ENCODE results near the gene CSNK1A1L.
"Not testable (repeated sequence)": the region's sequence is repeated elsewhere in the genome, so short reads cannot be mapped to it uniquely, and the experiment has no call there.

CSNK1A1L gene

GRCh38 chr13:37059848-37060192 is 45.6 kb downstream of the CSNK1A1L start:
- no peaks in the 10 kb centered on the region for H3K9me3 ChIP-seq

GRCh38 chr13:37058910-37059847 is 46.3 kb downstream of the CSNK1A1L start, which contains the start of gene SUPT20H:
SUPT20H (minus strand) TSS chr13:37059688; CDS start chr13:37051490, 8,198 bp downstream.
- no peaks in the 10 kb centered on the region for H3K27me3 ChIP-seq
- H3K9me3 ChIP-seq = no peaks in the 10 kb centered on the region
- H3K4me3 ChIP-seq = peak within 1 kb of the TSS; percentile 91
- H3K27ac ChIP-seq = peak within 1 kb of the TSS; percentile 91 to 95
- no peaks in the 10 kb centered on the region for H3K36me3 ChIP-seq
- intact Hi-C loops (cut with DNase I; ENCODE audit: low total_unique reads) = no loop called here
- peak; percentile 89 to 95 for DNase-seq
- H3K4me1 ChIP-seq = peaks cover 0 to 24% (median 15%) of the 10 kb centered on the region in 4 donors
- TF ChIP-seq, protein P1, sequence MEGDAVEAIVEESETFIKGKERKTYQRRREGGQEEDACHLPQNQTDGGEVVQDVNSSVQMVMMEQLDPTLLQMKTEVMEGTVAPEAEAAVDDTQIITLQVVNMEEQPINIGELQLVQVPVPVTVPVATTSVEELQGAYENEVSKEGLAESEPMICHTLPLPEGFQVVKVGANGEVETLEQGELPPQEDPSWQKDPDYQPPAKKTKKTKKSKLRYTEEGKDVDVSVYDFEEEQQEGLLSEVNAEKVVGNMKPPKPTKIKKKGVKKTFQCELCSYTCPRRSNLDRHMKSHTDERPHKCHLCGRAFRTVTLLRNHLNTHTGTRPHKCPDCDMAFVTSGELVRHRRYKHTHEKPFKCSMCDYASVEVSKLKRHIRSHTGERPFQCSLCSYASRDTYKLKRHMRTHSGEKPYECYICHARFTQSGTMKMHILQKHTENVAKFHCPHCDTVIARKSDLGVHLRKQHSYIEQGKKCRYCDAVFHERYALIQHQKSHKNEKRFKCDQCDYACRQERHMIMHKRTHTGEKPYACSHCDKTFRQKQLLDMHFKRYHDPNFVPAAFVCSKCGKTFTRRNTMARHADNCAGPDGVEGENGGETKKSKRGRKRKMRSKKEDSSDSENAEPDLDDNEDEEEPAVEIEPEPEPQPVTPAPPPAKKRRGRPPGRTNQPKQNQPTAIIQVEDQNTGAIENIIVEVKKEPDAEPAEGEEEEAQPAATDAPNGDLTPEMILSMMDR (IDR thresholded peaks at IDR 0.05) = no peak

More at GRCh38 chr13:37059848-37060192, 45.6 kb downstream of the CSNK1A1L start:
- peak overlapping the region; percentile 91 for H3K4me3 ChIP-seq
- intact Hi-C loops (cut with DNase I; ENCODE audit: low total_unique reads) = no loop called here
- no peaks in the 10 kb centered on the region for H3K36me3 ChIP-seq
- DNase-seq = no peak
- TF ChIP-seq, protein P1 (IDR thresholded peaks at IDR 0.05) = no peak
- peaks cover 0 to 24% (median 15%) of the 10 kb centered on the region in 4 donors for H3K4me1 ChIP-seq
- no peaks in the 10 kb centered on the region for H3K27me3 ChIP-seq
- peak overlapping the region; percentile 91 to 95 for H3K27ac ChIP-seq

DNA sequence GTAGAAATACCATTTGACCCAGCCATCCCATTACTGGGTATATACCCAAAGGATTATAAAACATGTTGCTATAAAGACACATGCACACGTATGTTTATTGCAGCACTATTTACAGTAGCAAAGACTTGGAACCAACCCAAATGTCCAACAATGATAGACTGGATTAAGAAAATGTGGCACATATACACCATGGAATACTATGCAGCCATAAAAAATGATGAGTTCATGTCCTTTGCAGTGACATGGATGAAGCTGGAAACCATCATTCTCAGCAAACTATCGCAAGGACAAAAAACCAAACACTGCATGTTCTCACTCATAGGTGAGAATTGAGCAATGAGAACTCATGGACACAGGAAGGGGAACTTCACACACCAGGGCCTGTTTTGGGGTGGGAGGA is 49.2 kb downstream of the CSNK1A1L start:
- H3K9me3 ChIP-seq; H3K27ac ChIP-seq; intact Hi-C loops (cut with DNase I; ENCODE audit: low total_unique reads); H3K36me3 ChIP-seq; H3K4me3 ChIP-seq; H3K27me3 ChIP-seq; DNase-seq: not testable (repeated sequence)
- H3K4me1 ChIP-seq = peaks cover 0 to 24% (median 15%) of the 10 kb centered on the region in 4 donors
